GM18858 (cell line): ENCODE measurements around the gene CHGA.

Experiments
- ATAC-seq: cut with Tn5 transposase; IDR thresholded peaks from one replicate; pipeline ENCODE4 v1.9.1; 2021; ENCODE audit not compliant: unreplicated experiment

CHGA gene

GRCh38 chr14:92959761-92960680, 37.1 kb downstream of the CHGA start:
- no peak for ATAC-seq

GRCh38 chr14:92960706-92961566, 38.0 kb downstream of the CHGA start:
- no peak for ATAC-seq

GRCh38 chr14:92961567-92961855, 38.6 kb downstream of the CHGA start:
- no peak for ATAC-seq

- ATAC-seq = no peak
Measured at GRCh38 chr14:92962031-92962830, 39.3 kb downstream of the CHGA start.

GRCh38 chr14:92962831-92963095, 39.8 kb downstream of the CHGA start:
- no peak for ATAC-seq

GRCh38 chr14:92963301-92964123, 40.6 kb downstream of the CHGA start:
- ATAC-seq = no peak

- ATAC-seq = no peak
Measured at GRCh38 chr14:92964124-92965109, 41.5 kb downstream of the CHGA start.

- no peak for ATAC-seq
Measured at GRCh38 chr14:92965281-92965680, 42.3 kb downstream of the CHGA start.

- ATAC-seq = no peak
Measured at GRCh38 chr14:92967346-92967926, 44.5 kb downstream of the CHGA start.

- no peak for ATAC-seq
Measured at GRCh38 chr14:92968291-92969020, 45.5 kb downstream of the CHGA start.

GRCh38 chr14:92969430-92969829, 46.5 kb downstream of the CHGA start:
- ATAC-seq = no peak

- no peak for ATAC-seq
Measured at GRCh38 chr14:92969871-92970270, 46.9 kb downstream of the CHGA start.

GRCh38 chr14:92970271-92970670, 47.3 kb downstream of the CHGA start:
- no peak for ATAC-seq

- no peak for ATAC-seq
Measured at GRCh38 chr14:92971601-92972180, 48.7 kb downstream of the CHGA start.

GRCh38 chr14:92973261-92973797, 50.4 kb downstream of the CHGA start:
- no peak for ATAC-seq

GRCh38 chr14:92973798-92974372, 50.9 kb downstream of the CHGA start:
- ATAC-seq = no peak

GRCh38 chr14:92974541-92975345, 51.8 kb downstream of the CHGA start:
- ATAC-seq = no peak
